NOMO-1 treated with DMSO at 0.1 percent for 48 hours (cell line): ENCODE results near the gene RHBDD1.

Experiments used
- DNase-seq: peaks from one replicate; lab custom pipeline; 2025; ENCODE audit not compliant: unreplicated experiment; lab: John Stamatoyannopoulos, UW

Gene RHBDD1

GRCh38 chr2:226910384-226910783, 74.5 kb downstream of the RHBDD1 start:
- DNase-seq, result no peak

GRCh38 chr2:226911932-226912331, 76.1 kb downstream of the RHBDD1 start:
- DNase-seq, result no peak

DNA sequence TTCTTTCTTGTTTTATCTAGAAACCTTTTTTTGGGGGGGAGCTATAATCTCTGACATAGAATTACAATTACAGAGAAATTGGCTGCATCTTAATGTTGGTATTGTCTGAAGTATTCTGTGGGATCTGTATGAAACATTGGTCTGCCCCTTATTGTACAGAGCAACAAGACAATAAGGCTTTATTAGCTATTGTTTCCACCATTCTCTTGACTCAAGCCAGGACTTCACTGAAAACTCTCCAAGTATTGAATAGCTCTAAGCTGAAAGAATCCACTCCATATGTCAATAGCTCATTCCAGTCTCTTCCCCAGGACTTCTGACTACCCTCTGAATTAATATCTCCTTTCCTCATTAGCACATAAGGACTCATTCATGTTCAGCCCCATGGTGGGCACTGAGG, 77.8 kb downstream of the RHBDD1 start:
- DNase-seq, result no peak

GRCh38 chr2:226915846-226916360, 80.0 kb downstream of the RHBDD1 start:
- DNase-seq, result no peak

GRCh38 chr2:226916669-226917068, 80.8 kb downstream of the RHBDD1 start:
- DNase-seq, result no peak

DNA sequence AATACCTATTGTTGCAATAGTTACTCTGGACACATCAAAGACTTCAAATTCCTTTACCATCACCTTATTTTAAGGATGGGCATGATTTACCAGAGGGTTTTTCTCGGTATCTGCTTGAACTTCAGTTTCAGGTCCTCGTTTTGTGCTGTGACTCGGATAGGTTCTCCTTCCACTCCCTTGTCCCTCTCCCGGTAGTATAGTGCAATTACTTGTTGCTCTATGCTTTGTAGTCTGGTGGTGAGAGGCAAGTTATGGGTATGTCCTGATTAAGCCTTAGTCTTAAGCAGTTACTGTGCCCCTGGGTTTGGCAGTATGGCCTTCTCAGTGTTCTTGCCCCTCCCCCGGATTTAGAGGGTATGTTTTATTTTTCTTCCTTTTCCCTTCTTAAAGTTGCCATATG, 96.6 kb downstream of the RHBDD1 start:
- DNase-seq, result peak; percentile 17

DNA sequence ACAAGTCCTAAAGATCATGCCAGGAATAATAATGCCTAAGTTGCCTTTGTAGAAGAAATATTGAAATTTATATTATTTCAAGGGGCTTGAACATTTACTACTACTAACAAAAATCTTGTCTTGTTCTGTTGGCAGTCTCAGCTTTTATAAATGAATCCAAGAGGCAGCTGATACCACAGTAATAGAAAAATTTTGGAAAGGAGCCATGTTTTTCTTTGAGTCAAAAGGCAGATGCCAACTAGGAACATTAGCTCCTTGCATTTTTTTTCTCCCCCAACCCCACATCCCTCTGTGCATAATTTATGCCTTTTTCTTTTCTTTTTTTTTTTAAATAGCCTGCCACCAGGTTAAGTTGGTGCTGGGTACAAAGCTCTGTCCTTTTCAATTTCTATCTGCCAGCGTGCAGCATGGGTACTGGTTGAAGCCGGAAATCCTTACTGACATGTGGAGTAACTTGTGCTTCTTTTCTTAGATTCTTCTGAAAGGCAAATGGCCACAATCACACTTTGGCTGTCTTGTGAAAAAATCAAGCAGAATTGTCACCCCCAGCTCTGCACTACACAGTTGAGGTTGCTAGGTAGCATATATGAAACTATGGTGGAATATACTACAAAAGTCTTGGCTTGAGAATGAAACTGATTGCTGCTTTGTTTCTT, 98.8 kb downstream of the RHBDD1 start:
- DNase-seq, result no peak

GRCh38 chr2:226943862-226944620, 108.2 kb downstream of the RHBDD1 start:
- DNase-seq, result no peak

DNA sequence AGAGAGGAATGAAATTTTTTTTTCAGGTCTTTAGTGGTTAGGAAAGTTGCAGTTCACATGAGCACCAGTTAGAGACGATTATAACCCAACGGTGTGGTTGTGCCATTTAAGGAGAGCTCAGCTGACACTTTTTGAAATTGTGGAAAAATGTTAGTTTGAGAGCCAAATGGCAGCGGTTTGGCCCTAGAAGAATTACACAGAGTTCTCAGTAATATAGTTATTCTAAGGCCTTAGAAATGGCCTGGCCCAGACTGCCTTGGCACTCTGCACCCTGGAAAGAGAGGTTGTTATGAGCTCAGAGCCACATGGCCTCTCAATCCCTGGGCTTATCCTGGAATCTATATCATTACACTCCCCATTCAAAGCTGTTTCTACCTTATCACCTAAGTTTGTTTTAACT, 117.4 kb downstream of the RHBDD1 start:
- DNase-seq, result no peak

DNA sequence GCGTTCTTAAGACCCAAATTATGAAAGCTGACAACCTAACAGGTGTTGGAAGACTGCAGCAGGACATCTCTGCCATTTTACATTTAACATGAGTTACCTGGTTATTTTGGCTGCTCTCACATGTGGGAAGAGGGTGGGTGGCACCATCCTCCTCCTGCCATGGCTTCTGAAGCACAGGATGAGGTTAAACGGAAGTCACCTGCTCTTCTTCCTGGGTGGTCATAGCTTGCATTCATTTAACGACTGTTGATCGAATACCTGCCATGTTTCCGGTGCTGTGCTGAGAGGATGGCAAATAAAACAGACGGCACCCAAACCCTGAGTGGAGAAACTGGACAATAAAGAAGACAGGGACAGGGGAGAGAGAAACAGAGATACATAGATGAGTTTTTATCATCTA, 118.0 kb downstream of the RHBDD1 start:
- DNase-seq, result no peak

GRCh38 chr2:226956659-226957058, 120.8 kb downstream of the RHBDD1 start:
- DNase-seq, result no peak

DNA sequence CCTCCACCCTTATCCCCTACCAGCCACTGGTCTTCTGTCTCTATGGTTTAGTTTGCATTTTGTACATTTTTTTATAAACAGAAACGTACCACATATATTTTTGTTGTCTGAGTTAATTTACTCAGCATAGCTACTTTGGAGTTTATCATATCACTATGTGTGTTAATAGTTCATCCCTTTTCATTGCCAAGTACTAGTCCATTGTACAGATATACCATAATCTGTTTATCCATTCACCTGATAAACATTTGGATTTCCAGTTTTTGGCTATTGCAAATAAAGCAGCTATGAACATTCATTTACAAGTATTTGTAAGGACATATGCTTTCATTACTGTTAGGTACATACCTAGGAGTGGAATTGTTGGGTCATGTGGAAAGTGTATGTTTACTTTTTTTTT, 123.6 kb downstream of the RHBDD1 start:
- DNase-seq, result no peak

GRCh38 chr2:226962176-226962773, 126.4 kb downstream of the RHBDD1 start:
- no peak for DNase-seq

- no peak for DNase-seq
Observed at GRCh38 chr2:226963528-226963927, 127.7 kb downstream of the RHBDD1 start.

- DNase-seq, result no peak
Observed at GRCh38 chr2:226965376-226965775, 129.5 kb downstream of the RHBDD1 start.

DNA sequence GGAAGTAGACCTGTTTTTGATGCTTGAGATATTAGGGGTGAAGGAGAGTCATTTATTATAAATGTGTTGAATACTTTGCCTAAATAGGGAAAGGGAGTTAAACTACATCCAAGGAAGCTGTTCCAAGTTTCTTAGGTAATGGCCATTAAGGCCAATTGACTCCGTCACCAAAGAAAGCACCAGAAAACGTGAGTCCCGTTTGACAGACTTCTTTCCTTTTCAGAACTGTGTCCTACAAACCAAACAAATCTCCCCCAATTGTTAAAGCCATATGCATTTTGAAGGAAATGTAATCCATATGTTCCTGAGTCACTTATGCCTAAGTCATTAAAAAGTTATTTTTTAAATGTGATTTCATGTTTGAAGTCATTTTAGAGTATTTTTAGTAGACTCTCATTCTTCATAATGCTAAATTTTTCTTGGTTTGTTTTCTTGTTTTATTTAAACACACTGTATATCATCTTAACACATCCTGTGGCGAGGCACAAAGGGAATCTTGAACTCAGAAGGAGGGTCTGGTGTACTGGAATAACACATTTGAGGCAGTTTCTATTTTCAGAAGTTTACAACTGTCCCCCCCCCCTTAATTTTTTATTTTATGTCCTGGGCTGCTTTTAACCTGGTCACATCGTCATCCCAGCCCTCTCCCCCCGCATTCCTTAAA, 133.7 kb downstream of the RHBDD1 start:
- DNase-seq, result no peak

- no peak for DNase-seq
Observed at GRCh38 chr2:226970362-226970761, 134.5 kb downstream of the RHBDD1 start.

DNA sequence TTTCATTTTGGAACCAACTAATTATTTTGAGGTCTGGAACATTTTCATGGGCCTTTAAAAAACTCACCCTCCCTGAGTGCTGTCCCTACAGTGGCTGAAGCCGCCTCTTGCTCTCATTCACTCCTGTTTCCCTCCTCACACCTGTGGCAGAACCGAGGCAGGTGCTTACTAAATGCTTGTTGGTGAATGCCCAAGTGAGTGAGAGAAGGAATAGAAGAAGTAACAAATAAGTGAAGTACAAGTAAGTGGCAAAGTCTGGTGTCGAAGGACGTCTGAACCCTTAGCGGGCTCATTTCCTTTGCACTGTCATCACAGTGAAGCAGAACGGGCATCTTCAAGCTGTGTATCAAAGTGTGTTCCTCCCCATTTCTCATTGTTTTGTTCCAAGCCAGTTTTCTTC, 135.2 kb downstream of the RHBDD1 start:
- no peak for DNase-seq

GRCh38 chr2:226971770-226972169, 135.9 kb downstream of the RHBDD1 start:
- DNase-seq, result no peak

- no peak for DNase-seq
Observed at GRCh38 chr2:226973816-226974215, 138.0 kb downstream of the RHBDD1 start.

- no peak for DNase-seq
Observed at GRCh38 chr2:226977775-226978190, 141.9 kb downstream of the RHBDD1 start.

- no peak for DNase-seq
Observed at GRCh38 chr2:226978300-226978699, 142.4 kb downstream of the RHBDD1 start.
